Gastrocnemius medialis (tissue), 4 donors: ENCODE measurements around the gene RAD51B. TPM values are rescaled to one million over a fixed set of nuclear protein-coding genes. Genes with fewer than 3 reads are reported as not detected.

Experiments
- ATAC-seq, 2 donors: fragments of 150-250 bp; one replicate each; pipeline ENCODE4 v1.9.1; 2016
- DNase-seq, 2 donors: peaks; one replicate each; pipeline ENCODE4 v3.0.0-alpha.2; 2019
- H3K27ac ChIP-seq, 4 donors: fragments of 200-600 bp; sonication (generic); 1 replicate in 1 of 4; 2 replicates in 3 of 4; pipeline ENCODE4 v1.5.1; 2016 to 2018; ENCODE audit warnings: mild to moderate bottlenecking in 2 of 4, moderate library complexity in 1 of 4
- H3K27me3 ChIP-seq, 3 donors: fragments of 200-600 bp; sonication (generic) in 2 of 3; 1 replicate in 1 of 3; 2 replicates in 2 of 3; pipeline versions ENCODE4 v1.5.1 to v1.6.0; 2016 to 2019; ENCODE audit warnings: mild to moderate bottlenecking in 1 of 3, moderate library complexity in 1 of 3
- H3K36me3 ChIP-seq, 2 donors: fragments of 200-600 bp; sonication (generic) in 1 of 2; one replicate each; pipeline ENCODE4 v1.5.1; 2017 to 2018
- H3K4me1 ChIP-seq, 2 donors: fragments of 200-600 bp; sonication (generic) in 1 of 2; one replicate each; pipeline ENCODE4 v1.5.1; 2016 to 2017; ENCODE audit warnings: mild to moderate bottlenecking in 2 of 2
- H3K4me3 ChIP-seq, 4 donors: fragments of 200-600 bp; sonication (generic) in 3 of 4; 1 replicate in 1 of 4; 2 replicates in 3 of 4; pipeline ENCODE4 v1.5.1; 2016 to 2019; ENCODE audit warnings: mild to moderate bottlenecking in 2 of 4
- H3K9me3 ChIP-seq, 3 donors: fragments of 200-600 bp; sonication (generic) in 2 of 3; 1 replicate in 1 of 3; 2 replicates in 2 of 3; pipeline ENCODE4 v1.5.1; 2016 to 2019
- POLR2A ChIP-seq, 2 donors: fragments of 450-650 bp; IDR thresholded peaks; one replicate each; pipeline ENCODE4 v1.6.1; 2017; ENCODE audit warnings: antibody characterized with exemption in 2 of 2, mild to moderate bottlenecking in 2 of 2, moderate library complexity in 2 of 2
- in situ Hi-C, 4 donors: fragments of 200-750 bp; cut with MboI; loops; one replicate each; pipeline versions ENCODE4 v1.15.0 to v1.8.0; 2017; ENCODE audit warnings: low sequenced_read_pairs in 4 of 4
- intact Hi-C: fragments of 100-400 bp; cut with DNase I; formaldehyde crosslinking; loops from one replicate; pipeline ENCODE4 v1.15.1; 2023; ENCODE audit warnings: low total_unique reads
- total RNA-seq, 4 donors: library from RNA; depleted of rRNA; stranded (reverse); fragments of >200 nt; gene quantifications; one replicate each; pipeline versions ENCODE4 v1.1.0 to v1.2.3, GENCODE V29; 2016
- TF ChIP-seq, protein P1 (sequence below), 5 experiments: fragments of 450-650 bp in 3 of 5; fragments of 200-600 bp in 2 of 5; sonication (generic) in 2 of 5; IDR thresholded peaks in 4 of 5; conservative IDR thresholded peaks in 1 of 5; 1 replicate in 4 of 5; 2 replicates in 1 of 5; pipeline ENCODE4 v1.5.1; 2016 to 2019; ENCODE audit warnings: antibody characterized with exemption in 5 of 5, mild to moderate bottlenecking in 3 of 5, moderate library complexity in 3 of 5

Gene RAD51B
- total RNA-seq, 4 donors from 2014 or later = 1.6 to 3.3 (median 2.4) TPM

DNA sequence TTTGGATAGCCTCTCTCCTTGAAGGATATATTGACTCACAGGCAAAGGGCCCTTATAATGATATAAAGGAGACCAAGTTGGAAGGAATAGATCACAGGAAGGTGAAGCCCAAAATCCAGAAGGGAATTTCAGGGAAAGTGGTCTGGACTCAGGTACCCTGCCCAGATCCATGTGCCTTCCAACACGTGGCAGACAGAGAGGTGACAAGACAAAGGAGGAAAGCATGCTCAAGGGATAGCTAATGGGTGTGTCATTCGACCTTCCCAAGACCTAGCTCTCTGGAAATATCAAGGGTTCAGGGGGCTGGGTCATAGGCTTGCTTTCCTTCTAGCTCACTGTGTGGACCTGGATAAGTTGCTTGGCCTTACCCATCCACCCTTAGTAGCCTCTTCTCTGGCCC lies 759.0 kb downstream of the RAD51B start:
- no peaks in the 10 kb centered on the region for H3K36me3 ChIP-seq
- DNase-seq (no peak), ATAC-seq (no peak)
- H3K4me3 ChIP-seq = no peak overlapping the region
- intact Hi-C loops = no loop called here
- TF ChIP-seq, protein P1, sequence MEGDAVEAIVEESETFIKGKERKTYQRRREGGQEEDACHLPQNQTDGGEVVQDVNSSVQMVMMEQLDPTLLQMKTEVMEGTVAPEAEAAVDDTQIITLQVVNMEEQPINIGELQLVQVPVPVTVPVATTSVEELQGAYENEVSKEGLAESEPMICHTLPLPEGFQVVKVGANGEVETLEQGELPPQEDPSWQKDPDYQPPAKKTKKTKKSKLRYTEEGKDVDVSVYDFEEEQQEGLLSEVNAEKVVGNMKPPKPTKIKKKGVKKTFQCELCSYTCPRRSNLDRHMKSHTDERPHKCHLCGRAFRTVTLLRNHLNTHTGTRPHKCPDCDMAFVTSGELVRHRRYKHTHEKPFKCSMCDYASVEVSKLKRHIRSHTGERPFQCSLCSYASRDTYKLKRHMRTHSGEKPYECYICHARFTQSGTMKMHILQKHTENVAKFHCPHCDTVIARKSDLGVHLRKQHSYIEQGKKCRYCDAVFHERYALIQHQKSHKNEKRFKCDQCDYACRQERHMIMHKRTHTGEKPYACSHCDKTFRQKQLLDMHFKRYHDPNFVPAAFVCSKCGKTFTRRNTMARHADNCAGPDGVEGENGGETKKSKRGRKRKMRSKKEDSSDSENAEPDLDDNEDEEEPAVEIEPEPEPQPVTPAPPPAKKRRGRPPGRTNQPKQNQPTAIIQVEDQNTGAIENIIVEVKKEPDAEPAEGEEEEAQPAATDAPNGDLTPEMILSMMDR (IDR thresholded peaks at IDR 0.05 in 4 of 5, conservative IDR thresholded peaks at IDR 0.05 in 1 of 5) = no peak
- no peak for TF ChIP-seq POLR2A (IDR thresholded peaks at IDR 0.05)
- H3K4me1 ChIP-seq = peaks cover 16 to 20% of the 10 kb centered on the region in 2 donors
- in situ Hi-C loops = no loop called here
- no peaks in the 10 kb centered on the region for H3K27me3 ChIP-seq
- H3K27ac ChIP-seq = no peak overlapping the region
- no peaks in the 10 kb centered on the region for H3K9me3 ChIP-seq

DNA sequence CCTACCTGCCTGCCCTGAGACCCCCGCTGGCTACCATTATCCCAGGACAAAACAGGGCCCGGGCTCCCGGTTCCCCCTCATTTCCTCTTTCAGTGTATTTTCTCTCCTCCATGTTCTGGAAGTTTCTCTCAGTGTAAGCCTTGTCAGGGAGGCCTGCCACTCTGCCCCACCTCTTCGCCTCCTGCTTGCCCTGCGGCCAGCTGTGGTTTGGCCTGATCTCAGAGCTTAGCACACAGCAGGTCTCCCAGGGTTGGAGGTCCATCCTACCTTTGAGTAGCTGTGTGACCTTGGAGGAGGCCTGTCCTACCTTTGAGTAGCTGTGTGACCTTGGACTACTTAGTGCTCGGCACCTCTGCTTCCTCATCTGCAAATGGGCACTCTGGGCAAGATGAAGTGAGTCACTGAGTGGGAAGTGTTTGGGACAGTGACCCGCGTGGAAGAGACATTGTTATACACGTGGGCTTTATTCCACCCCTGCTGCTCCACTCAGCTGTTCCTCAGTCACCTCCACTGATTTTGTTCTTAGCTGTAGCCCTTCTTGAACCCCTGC lies 760.6 kb downstream of the RAD51B start:
- peaks cover 28 to 34% of the 10 kb centered on the region in 2 donors for H3K4me1 ChIP-seq
- in situ Hi-C loops (no loop called here), intact Hi-C loops (no loop called here)
- no peaks in the 10 kb centered on the region for H3K36me3 ChIP-seq
- ATAC-seq (no peak), DNase-seq (no peak)
- H3K27me3 ChIP-seq = no peaks in the 10 kb centered on the region
- H3K4me3 ChIP-seq = no peak overlapping the region
- H3K27ac ChIP-seq = no peak overlapping the region
- no peaks in the 10 kb centered on the region for H3K9me3 ChIP-seq
- TF ChIP-seq POLR2A (IDR thresholded peaks at IDR 0.05) = no peak

DNA sequence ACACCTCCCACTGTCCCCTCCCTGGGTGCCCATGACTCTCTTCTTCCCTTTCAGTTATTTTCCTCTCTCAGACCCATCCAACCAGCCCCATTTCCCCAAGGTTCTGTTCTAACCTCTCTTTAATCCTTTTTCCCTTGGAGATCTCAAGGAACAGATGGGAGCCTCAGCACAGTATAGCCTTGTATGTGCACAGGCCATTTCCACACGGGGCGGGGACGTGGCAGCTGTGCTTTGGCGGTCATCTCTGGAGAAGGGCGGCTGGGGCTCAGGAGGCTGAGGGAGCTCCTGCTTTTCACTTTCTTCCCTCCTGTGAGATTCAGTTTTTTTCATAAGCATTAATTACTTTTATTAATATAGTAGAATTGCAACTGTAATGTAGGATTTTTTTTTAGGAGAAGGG lies 761.1 kb downstream of the RAD51B start:
- peaks cover 33 to 39% of the 10 kb centered on the region in 2 donors for H3K4me1 ChIP-seq
- ATAC-seq (no peak), DNase-seq (no peak)

DNA sequence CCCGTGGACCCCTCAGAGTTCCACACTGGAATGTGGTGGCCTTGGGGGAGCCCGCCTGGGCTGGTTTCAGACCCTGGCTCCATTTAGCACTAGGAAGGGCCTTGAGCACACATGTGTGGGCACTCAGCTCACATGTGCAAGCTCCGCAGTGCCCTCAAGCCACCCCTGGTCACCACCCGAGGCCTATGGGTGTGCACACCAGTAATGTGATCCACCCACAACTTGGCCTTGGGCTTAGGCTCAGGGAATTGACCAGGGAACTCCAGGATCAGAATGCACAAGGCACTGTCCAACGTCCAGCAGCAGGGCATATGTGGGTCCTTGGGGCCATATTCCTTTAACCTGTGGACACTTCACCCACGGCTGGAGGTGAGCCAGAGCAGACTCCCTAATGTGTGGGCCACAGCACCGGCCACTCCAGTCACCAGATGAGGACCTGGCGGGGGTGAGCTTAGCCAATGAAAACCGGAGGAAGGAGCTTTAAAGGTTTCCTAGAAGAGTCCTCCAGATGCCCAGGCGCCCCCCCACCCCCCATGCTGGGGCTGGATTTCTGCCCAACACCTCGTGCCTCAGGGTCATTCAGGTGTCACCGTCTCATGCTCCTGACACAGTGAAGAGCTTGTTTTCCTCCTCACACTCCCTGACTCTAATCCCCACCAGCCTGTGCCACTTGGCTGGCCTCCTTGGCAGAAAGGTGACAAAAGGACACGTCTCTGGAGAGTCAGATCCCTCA lies 764.1 kb downstream of the RAD51B start:
- no peak for TF ChIP-seq POLR2A (IDR thresholded peaks at IDR 0.05)
- TF ChIP-seq, protein P1 (IDR thresholded peaks at IDR 0.05 in 4 of 5, conservative IDR thresholded peaks at IDR 0.05 in 1 of 5) = no peak
- in situ Hi-C loops (no loop called here), intact Hi-C loops (loop anchor here (1.0 kb wide), 1 partner anchor 36 kb away; no protein-coding TSS in a partner anchor)
- peaks cover 26 to 32% of the 10 kb centered on the region in 2 donors for H3K4me1 ChIP-seq
- H3K36me3 ChIP-seq = no peaks in the 10 kb centered on the region
- H3K9me3 ChIP-seq = no peaks in the 10 kb centered on the region
- DNase-seq = peak; percentile 77 to 92
- H3K4me3 ChIP-seq = no peak overlapping the region
- H3K27me3 ChIP-seq = no peaks in the 10 kb centered on the region
- peak; percentile 85 to 93 for ATAC-seq
- peak overlapping the region; percentile 72 to 84 (median 80) for H3K27ac ChIP-seq

More for the DNA sequence above, 761.1 kb downstream of the RAD51B start:
- in situ Hi-C loops (no loop called here), intact Hi-C loops (no loop called here)
- no peak overlapping the region for H3K4me3 ChIP-seq
- TF ChIP-seq, protein P1 (IDR thresholded peaks at IDR 0.05 in 4 of 5, conservative IDR thresholded peaks at IDR 0.05 in 1 of 5) = no peak
- TF ChIP-seq POLR2A (IDR thresholded peaks at IDR 0.05) = no peak
- H3K27me3 ChIP-seq = no peaks in the 10 kb centered on the region
- no peaks in the 10 kb centered on the region for H3K9me3 ChIP-seq
- H3K36me3 ChIP-seq = no peaks in the 10 kb centered on the region
- no peak overlapping the region for H3K27ac ChIP-seq

DNA sequence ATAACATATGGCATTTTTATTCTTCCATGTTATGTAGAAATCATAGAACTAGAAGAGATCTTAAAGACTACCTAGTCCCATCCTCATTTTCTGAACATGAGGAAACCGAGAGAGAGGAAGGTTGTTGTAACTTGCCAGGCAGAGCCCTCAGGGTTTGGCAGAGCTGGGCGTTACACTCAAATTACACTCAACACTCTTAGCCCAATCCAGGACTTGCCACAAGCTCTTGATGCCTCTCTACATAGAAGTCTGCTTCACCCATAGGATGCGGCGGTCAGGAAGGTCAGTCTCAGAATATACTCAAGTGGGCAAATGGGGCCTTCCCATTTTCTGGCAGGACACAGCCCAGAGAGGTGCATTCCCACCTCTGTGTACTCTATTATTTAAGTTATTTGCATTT lies 765.2 kb downstream of the RAD51B start:
- intact Hi-C loops = loop anchor here (1.0 kb wide), 1 partner anchor 37 kb away; no protein-coding TSS in a partner anchor
- DNase-seq (peak; percentile 61 to 86), ATAC-seq (peak; percentile 83 to 84)
- Histone ChIP-seq H3K27me3 (no peaks in the 10 kb centered on the region), H3K27ac (peak overlapping the region; percentile 72 to 84 (median 80)), H3K9me3 (no peaks in the 10 kb centered on the region), H3K36me3 (no peaks in the 10 kb centered on the region), H3K4me1 (peaks cover 36 to 43% of the 10 kb centered on the region in 2 donors), H3K4me3 (peak overlapping the region in 1 of 4 donors; percentile 1)
- TF ChIP-seq POLR2A (IDR thresholded peaks at IDR 0.05) = peak in 1 of 2 donors; percentile 23
- TF ChIP-seq, protein P1 (IDR thresholded peaks at IDR 0.05 in 4 of 5, conservative IDR thresholded peaks at IDR 0.05 in 1 of 5) = no peak
- in situ Hi-C loops = no loop called here
